ENCODE measurements around the gene RNU7-1.

The RNU7-1 gene

DNA sequence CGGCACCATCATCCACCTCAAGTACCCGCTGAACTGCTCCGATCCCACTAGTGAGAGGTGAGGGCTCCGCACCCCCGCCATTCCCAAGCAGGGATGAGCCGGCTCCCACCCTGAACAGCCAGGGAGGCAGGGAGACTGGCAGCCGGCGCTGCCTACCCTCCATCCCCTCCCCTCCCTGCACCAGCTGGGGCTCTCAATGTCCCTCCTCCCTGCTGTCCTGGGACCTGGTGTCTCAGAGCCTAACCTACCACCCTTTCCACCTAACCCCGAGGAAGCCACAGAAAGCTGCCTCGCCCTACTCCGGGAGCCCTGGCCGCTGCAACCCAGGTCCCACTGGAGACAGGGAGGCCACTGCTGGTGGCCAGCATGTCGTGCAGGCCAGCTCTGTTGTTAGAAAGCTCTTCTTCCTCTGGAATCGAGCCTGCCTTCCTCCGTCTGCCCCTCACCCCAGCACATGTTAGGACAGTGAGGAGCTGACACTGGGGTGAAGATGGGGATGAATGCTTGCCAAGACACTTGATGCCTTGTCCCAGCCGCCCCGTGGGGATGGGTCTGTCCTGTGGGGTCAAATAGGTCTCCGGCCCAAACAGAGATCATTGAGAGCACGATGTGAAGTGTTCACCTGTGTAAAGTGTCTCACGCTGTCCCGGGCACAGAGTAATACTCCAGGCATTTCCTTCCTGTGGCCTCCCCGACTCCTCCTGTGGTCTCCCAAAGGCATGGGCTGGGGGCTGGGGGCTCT, 8.7 kb downstream of the RNU7-1 start:
- DNase-seq (ENCODE audit: low read depth in 1 of 2, low spot score in 1 of 2), result no peak

DNA sequence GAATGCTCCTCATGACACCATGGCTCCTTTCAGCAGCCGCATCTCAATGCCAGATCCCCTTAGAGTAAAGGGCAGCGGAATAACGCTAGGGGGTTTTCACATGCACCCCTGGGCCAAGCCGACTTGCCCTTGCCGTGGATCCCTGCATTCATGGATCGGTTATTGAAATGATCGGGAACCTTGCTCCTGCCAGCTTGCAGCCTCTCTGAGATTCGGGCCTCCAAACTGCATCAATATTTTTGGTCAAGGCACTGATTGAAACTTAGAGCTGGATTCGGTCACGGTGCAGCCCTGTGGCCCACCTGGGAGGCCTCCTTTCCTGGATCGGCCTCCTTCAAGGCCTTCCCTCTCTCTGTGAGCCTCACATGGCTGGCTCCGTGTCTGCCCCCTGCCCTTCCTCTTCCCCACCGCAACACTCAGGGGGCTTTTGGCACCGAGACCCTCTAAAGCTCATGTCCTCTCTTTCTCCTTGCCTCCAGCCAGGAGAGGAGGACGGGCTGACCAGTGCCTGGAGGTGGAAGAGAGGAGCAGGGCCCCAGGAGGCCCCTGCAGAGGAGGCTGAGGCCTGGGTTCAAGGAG, 9.3 kb downstream of the RNU7-1 start:
- no peak for DNase-seq (ENCODE audit: low read depth in 1 of 2, low spot score in 1 of 2)

DNA sequence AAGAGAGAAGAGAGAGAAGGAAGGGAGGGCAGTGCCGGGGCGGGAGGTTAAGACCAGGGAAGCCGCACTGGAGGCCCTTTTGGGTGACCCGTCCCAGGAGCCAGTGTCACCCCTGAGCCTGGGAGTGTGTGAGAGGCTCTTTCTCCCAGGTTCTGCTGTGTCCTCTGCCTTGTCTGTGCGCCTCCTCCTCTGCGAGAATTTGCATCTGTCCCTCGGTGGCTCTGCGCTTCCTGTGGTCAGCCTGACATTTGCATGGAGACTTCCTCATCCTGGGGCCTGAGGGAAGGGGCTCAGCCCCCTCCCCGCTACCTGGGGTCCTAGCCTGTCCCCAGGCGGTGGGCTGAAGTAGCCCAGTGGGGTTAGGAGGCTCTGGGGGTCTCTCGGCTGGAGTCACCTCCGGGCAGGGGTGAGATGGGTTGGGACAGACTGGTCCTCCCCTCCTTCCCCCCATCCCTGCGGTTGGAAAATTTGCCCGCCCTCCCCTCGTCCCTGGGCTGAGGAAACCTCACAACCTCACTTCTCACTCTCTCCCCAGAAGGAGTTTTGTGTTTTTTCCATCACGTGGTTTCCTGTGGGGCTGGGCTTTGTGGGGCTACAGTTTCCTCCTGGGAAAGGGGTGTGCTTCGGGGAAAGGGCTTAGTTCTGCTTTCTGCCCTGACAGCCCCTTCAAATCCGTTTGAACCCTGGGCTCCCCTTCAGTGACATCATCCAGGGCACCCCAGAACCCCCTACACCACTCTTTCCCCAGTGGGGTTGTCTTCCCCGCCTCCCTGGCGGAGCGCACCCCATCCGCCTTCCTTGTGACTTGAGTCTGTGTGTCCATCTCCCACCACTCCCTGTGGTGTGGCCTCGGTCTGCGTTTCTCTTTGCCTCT, 10.1 kb downstream of the RNU7-1 start:
- peak in 1 of 2 donors; percentile 67 for DNase-seq (ENCODE audit: low read depth in 1 of 2, low spot score in 1 of 2)

DNA sequence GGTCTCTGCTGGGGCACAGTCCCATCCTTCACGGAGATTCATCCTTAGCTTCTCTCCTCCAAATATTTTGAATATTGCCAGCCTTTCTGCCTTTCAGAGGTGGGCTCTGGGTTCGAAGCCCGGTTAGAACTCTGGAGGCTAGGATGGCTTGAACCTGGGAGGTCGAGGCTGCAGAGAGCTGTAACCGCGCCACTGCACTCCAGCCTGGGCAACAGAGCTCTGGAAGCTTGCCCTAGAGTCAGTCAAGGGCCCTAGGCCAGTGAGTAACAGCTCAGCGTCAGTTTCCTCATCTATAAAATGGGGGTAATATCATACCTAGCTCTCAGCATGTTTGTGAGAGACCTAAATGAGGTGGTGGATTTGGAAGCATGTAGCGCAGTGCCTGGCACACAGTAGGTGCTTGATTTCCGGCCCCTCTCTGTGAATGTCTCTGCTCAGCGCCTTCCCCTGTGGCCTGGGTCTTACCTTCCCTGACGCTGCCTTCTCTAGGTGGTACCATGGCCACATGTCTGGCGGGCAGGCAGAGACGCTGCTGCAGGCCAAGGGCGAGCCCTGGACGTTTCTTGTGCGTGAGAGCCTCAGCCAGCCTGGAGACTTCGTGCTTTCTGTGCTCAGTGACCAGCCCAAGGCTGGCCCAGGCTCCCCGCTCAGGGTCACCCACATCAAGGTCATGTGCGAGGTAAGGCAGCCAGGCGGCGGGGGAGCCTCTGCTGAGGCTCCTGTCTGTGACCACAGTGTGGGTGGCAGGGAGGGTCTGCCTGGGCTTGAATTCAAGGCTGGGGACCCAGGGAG, 10.9 kb downstream of the RNU7-1 start:
- DNase-seq (ENCODE audit: low read depth in 1 of 2, low spot score in 1 of 2), result no peak

DNA sequence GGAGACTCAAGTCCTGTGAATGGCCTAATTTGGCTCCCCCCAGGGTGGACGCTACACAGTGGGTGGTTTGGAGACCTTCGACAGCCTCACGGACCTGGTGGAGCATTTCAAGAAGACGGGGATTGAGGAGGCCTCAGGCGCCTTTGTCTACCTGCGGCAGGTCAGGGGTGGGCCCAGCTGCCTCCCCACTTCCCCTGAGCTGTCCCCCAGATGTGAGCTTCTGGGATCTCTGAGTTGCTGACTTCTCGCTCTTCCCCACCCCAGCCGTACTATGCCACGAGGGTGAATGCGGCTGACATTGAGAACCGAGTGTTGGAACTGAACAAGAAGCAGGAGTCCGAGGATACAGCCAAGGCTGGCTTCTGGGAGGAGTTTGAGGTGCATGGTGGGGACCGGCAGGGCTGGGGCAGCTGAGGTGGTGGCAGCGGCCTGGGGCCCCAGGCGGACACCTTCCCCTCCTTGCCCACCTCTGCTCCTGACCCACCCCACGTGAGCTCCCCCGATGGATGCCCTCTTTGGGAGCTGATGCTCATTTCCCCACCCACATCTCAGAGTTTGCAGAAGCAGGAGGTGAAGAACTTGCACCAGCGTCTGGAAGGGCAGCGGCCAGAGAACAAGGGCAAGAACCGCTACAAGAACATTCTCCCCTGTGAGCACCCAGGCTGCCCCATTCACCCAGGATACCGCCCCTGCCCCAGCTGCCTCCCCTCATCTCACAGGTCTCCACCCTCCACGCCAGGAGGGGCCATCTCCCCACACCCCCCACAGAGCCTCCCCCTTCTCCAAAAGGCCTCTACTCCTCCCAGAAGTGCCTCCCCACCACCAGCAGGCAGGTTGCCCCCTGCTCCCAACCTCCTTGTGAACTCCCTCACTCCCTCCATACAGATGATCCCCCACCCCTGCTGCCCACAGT, 11.7 kb downstream of the RNU7-1 start:
- DNase-seq (ENCODE audit: low read depth in 1 of 2, low spot score in 1 of 2), result no peak

DNA sequence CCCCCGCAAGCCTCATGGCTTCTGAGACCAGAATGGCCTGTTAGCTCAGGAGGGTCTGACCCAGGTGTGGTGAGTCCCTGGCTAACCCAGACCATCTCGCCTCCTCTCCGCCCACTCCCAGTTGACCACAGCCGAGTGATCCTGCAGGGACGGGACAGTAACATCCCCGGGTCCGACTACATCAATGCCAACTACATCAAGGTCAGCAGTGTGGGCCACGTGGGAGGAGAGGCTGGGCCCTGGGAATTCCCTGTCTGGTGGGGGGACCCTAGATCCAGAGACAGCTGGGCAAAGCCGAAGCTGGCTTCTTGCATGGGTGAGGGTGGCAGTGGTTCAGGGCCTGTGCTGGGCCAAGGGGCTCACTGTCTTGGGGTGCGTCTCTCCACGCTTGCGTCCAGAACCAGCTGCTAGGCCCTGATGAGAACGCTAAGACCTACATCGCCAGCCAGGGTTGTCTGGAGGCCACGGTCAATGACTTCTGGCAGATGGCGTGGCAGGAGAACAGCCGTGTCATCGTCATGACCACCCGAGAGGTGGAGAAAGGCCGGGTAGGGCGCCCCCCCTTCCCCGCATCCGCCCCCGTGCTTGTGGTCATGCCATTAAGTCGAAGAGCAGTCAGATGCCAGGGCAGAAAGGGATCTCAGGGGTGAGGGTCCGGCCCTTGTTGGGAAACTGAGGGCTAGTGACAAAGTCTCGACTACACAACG, 12.6 kb downstream of the RNU7-1 start:
- DNase-seq (ENCODE audit: low read depth in 1 of 2, low spot score in 1 of 2), result no peak

DNA sequence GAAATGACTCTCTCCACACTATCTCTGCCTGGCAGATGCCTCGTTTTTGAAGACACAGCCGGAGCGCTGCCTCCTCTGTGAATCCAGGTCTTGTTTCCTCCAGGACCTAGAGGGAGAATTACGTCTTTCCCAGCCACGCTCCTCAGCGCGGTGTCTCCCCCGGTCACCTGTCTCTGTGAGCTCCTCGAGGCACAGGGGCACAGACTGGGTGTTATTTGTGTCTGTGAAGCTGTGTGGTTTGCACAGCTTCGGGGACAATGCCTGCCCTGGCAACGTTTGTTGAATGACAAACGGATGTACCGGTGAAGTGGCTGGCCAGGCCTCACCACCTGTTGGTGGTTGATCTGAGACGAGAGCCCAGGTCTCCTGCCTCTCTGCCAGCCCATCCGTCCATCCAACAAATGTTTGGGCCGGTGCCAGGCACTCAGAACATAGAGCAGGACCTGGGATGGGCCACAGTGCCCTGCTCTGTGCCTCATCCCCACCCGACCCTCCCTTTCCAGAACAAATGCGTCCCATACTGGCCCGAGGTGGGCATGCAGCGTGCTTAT, 13.6 kb downstream of the RNU7-1 start:
- no peak for DNase-seq (ENCODE audit: low read depth in 1 of 2, low spot score in 1 of 2)

DNA sequence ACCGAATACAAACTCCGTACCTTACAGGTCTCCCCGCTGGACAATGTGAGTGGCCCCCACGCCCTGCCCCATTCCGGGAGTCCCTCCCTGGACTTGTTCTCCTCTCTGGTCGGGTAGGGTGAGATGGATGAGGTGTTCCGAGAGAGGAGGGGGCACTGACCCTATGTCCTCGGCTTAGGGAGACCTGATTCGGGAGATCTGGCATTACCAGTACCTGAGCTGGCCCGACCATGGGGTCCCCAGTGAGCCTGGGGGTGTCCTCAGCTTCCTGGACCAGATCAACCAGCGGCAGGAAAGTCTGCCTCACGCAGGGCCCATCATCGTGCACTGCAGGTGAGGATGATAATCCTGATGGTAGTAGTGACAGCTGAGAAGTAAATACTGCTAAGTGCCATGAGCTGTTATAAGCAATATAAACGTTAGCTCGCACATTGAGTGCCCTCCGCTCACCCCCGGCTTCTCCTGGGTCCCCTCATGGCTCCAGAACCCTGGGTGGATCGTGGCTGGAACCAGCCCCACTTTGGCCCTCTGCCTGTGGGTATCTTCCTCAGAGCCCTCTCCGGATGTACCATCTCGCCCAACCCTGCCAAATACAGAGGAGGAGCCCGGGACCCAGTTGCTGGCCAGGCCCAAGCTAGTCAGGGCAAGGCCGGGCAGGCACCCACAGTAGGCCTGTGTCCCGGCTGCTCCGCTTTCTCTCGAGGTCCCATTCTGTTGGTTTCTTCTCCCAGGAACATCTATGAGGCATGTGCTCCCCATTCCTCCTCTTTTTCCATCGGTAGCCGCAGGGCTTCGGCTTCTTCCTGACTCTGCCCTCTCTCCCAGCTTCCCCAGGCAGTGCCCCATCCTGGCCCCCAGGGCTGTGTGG, 14.4 kb downstream of the RNU7-1 start:
- no peak for DNase-seq (ENCODE audit: low read depth in 1 of 2, low spot score in 1 of 2)

DNA sequence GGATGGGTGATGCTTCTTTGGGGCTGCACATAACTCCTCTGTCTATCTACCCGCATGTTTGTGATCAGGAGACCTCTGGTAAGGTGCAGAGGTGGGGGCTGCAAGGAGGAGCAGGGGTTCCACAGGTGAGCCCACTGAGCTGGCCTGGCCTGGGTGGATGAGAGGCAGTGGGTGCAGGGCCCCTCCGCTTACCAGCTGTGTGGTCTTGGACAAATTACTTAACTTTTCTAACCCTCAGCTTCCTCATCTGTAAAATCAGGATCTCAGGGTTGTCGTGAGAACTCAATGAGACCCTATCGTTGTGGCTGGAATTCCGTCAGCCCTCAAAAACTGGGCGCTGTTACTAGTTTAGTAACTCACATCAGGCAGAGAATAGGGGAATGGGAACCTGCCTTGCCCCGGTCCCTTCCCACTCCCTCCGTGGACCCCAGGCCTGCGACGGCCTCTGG, 15.0 kb downstream of the RNU7-1 start:
- DNase-seq (ENCODE audit: low read depth in 1 of 2, low spot score in 1 of 2), result no peak

DNA sequence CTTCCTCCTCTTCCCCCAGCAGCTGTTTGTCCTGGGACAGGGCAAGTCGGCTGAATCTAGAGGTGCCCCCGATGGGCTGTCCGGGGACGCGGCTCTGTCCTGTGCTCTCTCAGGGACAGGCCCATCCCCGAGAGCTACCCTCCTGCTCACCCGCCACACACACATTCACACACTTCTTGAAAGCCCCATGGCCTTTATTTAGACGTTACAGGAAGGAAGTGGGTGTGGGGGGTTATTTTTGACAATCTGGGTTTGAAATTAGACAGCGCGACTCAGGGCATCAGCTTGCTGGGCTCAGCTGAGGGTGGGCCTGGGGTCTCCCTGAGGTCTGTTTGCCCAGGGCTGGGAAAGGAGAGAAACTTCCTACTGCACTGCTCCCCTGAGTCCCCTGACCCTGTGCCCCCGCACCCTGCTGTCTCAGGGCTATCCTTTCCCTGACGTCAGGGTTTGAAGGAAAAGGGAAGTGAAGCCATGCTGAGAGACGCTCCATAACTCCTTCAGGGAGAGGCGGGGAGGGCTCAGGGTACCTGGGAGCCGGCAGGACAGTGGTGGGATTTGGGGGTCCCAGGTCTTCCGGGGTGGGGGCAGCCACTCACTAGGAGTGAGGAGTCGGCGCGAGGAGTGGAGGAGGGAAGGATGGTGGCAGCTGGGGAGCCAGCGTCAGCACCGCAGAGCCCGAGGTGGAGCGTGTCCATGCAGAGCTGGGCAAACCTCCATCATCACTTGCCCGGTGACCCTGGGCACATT, 15.6 kb downstream of the RNU7-1 start:
- DNase-seq (ENCODE audit: low read depth in 1 of 2, low spot score in 1 of 2), result no peak

DNA sequence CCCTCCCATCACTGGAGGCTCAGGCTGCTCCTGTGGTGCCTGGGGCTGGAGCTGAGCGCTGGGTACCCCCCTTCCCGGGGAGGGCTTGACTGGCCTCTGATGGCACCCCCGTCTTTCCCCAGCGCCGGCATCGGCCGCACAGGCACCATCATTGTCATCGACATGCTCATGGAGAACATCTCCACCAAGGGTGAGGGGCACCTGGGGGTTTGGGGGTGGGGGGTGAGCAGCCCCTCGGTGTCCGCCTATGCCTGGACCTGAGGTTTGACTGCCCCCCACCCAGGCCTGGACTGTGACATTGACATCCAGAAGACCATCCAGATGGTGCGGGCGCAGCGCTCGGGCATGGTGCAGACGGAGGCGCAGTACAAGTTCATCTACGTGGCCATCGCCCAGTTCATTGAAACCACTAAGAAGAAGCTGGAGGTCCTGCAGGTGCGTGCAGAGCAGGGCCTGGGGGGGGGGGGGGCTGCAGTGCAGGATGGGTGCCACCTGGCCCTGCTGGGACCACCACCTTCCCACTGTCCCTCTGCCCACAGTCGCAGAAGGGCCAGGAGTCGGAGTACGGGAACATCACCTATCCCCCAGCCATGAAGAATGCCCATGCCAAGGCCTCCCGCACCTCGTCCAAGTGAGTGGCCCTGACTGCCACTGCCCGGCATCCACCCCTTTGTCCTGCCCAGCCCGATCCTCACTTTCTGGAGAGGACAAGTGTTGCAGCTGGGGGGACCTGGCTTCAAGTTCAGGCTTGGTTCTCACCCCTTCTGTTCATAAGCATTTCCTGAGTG, 16.4 kb downstream of the RNU7-1 start:
- DNase-seq (ENCODE audit: low read depth in 1 of 2, low spot score in 1 of 2), result no peak

DNA sequence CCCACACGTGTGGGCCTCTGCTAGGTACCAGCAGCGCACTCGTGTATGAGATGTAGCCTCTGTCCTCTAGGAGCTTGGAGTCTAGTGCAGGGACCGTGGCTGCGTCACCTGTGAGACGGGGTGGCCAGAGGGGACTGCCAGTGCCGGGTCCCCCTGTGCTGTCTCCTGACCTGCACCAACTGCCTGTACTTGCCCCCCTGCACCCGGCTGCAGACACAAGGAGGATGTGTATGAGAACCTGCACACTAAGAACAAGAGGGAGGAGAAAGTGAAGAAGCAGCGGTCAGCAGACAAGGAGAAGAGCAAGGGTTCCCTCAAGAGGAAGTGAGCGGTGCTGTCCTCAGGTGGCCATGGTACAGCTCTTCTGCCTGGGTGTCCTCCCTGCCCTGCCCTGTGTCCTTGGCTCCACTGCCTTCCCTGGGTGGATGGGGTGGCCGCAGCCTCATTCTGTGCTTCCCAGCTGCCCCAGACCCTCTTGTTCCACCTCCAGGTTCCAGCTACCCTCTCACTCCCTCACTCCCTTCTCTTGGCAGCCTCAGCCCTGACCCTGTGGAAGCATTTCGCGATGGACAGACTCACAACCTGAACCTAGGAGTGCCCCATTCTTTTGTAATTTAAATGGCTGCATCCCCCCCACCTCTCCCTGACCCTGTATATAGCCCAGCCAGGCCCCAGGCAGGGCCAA, 17.1 kb downstream of the RNU7-1 start:
- DNase-seq (ENCODE audit: low read depth in 1 of 2, low spot score in 1 of 2), result no peak

DNA sequence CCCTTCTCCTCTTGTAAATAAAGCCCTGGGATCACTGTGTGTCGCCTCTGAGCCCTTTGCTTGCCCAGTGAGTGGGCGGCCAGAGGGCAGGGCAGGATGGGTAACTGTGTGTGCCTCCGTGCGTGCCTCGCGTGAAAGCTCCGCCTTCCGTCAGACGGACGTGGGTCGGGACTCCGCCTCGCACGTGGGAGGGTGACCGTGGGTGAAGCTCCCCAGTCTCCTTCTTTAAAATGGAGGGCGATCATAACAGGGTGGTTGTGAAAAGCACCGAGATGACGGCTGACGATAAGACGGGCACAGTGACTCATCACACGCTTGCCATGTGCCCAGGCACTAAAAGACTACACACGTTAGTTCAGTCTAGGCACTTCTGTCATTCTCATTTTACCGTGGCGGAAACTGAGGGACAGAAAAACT, 17.7 kb downstream of the RNU7-1 start:
- peak; percentile 84 to 90 for DNase-seq (ENCODE audit: low read depth in 1 of 2, low spot score in 1 of 2)

DNA sequence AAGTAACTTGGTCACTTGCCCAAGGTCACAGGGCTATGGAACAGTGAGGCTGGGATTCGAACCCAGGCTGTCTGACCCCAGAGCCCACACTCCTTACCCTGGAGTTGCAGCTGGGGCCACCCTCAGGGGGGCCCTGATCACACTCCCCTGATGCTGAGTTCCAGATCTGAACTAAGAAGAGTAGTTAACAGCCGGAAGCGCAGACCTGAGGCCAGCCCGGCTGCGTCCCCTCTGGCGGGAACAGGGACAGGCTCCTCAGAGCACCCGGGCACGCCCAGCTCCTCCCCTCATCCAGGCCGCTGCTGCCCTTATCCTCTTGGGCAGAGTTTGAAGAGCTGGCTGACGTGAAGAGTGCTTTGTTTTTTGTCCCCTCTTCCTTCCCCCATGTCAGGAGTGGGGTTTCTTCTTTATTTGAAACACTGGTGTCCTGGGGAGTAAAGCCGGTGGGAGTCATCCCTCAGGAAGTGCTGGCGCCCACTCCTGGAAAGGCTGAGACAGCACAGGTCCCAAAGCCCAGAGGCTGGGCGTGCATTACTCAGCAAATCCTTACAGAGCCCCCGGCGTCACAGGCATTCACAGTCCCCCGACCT, 18.2 kb downstream of the RNU7-1 start:
- DNase-seq (ENCODE audit: low read depth in 1 of 2, low spot score in 1 of 2), result no peak

DNA sequence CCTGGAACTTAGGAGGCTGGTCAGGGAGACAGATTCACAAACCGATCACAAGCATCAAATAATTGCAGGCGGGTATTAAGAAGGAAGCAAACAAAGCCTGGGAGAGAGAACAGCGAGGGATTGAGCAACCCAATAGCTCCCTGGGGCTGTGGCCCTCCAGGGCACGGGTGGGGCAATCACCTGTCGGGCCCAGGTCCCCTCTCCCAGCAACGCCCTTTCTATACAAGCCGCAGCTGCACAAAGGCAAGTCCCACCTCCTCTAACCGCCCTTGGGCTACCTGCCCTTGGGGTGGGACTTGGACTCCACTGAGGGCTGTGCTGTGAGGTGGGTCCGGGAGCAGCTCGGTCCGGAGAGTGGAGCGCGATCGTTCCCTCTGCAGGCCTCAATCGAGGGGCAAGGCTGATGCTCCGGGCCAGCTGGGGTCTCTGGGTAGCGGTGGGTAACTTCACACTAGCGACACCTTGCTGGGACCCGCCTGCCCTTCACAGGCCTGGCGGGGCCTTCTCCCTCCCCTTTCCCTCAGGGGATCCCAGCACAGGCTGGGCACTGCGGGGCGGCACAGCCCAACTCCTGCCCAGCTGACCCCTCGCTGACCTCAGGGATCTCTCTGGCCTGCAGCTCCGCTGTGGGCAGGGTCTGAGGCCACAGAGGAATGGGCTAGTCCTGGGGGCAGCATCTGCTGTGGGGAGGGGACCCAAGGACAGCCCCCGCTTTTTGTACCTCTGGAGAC, 18.8 kb downstream of the RNU7-1 start:
- no peak for DNase-seq (ENCODE audit: low read depth in 1 of 2, low spot score in 1 of 2)

Measured in stimulated activated CD4-positive, alpha-beta T cell treated with anti-CD3 and anti-CD28 coated beads, Interleukin-15, amount 100 ng/mL, for 1 hour (primary cell).